ENCODE measurements around the gene SOS2. TPM values are rescaled to one million over a fixed set of nuclear protein-coding genes. Genes with fewer than 3 reads are reported as not detected.
A peak's percentile ranks its signal among the peaks of the same experiment; 100 is the strongest.

The SOS2 gene
- total RNA-seq (2022) (13.0 and 13.9 TPM in 2 replicates), Bru-seq, nascent RNA (percentile 69 among the genes with signal in this experiment), BruChase-seq, experiment 1, labeled RNA remaining after a 2-hour chase (percentile 64 among the genes with signal in this experiment), BruChase-seq, experiment 2, labeled RNA remaining after a 6-hour chase (percentile 61 among the genes with signal in this experiment)
- long read RNA-seq, full-length matches to known transcripts, result 1 of 6 reads
- long read RNA-seq, partial matches to known transcripts, result 3 of 6 reads
- long read RNA-seq, other reads (novel, unspliced or antisense), result 2 of 6 reads

DNA sequence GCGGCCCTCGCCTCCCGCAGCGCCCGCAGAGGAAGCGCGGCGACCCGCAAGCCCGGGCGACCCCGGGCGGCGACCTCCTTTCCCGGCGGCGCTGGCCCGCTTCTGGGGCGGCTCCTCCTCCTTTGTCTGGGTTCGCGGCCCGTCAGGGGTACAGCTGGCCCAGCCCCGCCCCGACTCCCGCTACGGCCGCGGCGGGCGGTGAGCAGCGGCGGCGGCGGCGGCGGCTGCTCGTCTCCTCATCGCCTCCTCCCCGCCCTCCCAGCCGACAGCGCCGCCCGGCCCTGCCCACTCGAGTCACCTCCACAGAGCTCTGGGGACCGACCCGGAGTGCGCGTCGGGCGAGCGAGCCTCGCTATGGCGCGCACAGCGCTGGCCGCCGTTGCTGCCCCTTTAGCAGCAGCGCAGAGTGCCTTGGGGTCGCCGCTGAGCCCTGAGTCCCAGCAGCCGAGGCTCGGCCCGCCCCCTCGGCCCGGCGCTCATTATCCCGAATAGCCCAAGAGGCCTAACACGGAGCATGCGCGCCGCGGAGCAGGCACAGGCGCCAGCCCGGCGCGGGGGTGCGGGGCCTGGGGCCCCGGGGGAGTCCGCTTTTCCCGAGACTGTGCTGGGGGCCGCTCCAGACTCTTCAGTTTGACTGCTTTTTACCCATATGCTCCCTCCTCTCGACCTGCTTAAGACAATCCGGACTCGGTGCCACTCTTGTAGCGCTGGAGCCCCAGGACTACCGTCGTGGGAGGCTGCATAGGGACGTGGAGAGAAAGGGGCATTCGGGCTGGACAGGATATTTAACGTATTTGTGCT is at the start of gene SOS2:
TSS of gene SOS2 (minus strand) at position 104 of the 801 bp plus-strand sequence. CDS start 295 bp downstream, outside the sequence.
- no peaks in the 10 kb centered on the region for H3K36me3 ChIP-seq (ENCODE audit: control insufficient read depth, insufficient read depth, low read length)
- Mint-ChIP-seq H3K27ac (ENCODE audit: unreplicated experiment) (peak within 1 kb of the TSS; percentile 76), H3K4me3 (ENCODE audit: unreplicated experiment) (peak within 1 kb of the TSS; percentile 87), H3K4me1 (ENCODE audit: low read depth, unreplicated experiment) (no peaks in the 10 kb centered on the region), H3K27me3 (ENCODE audit: insufficient read depth, unreplicated experiment) (no peaks in the 10 kb centered on the region), H3K9me3 (ENCODE audit: unreplicated experiment) (no peaks in the 10 kb centered on the region), H3K36me3 (ENCODE audit: insufficient read depth, unreplicated experiment) (peaks cover 5% of the 10 kb centered on the region)
- no peaks in the 10 kb centered on the region for H3K27me3 ChIP-seq (replicated peaks; ENCODE audit: control insufficient read depth, insufficient read depth, low read length)
- TF ChIP-seq, protein P1, sequence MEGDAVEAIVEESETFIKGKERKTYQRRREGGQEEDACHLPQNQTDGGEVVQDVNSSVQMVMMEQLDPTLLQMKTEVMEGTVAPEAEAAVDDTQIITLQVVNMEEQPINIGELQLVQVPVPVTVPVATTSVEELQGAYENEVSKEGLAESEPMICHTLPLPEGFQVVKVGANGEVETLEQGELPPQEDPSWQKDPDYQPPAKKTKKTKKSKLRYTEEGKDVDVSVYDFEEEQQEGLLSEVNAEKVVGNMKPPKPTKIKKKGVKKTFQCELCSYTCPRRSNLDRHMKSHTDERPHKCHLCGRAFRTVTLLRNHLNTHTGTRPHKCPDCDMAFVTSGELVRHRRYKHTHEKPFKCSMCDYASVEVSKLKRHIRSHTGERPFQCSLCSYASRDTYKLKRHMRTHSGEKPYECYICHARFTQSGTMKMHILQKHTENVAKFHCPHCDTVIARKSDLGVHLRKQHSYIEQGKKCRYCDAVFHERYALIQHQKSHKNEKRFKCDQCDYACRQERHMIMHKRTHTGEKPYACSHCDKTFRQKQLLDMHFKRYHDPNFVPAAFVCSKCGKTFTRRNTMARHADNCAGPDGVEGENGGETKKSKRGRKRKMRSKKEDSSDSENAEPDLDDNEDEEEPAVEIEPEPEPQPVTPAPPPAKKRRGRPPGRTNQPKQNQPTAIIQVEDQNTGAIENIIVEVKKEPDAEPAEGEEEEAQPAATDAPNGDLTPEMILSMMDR (IDR thresholded peaks at IDR 0.05; ENCODE audit: insufficient read depth in 1 of 2, low read depth in 1 of 2, low read length in 1 of 2, severe bottlenecking in 1 of 2, unreplicated experiment in 1 of 2), result no peak
- H3K9me3 ChIP-seq, result 0 out of 2 replicates have a peak, but pooled peaks cover 6% of the 10 kb centered on the region
- H3K4me1 ChIP-seq, result peaks cover 6% of the 10 kb centered on the region; the same call in 1 of the 2 replicates
- ChIA-PET CTCF (interaction anchor here (0.7 kb wide), 1 partner anchor 8 kb away, joined by 4 read pairs; no protein-coding TSS in a partner anchor), POLR2A (no interaction called here)
- no TSS peak for BruUV-seq (replicated peaks)
- peak within 1 kb of the TSS; percentile 76 for H3K4me3 ChIP-seq (ENCODE audit: low read depth, low read length)
- intact Hi-C loops (cut with micrococcal nuclease; ENCODE audit: unreplicated experiment), result loop anchor here (5.0 to 10.0 kb wide), 2 partner anchors 81 to 377 kb away; partner anchors contain the start of genes DMAC2L, L2HGDH and NEMF
- DNase-seq, result peak; percentile 87 to 89

DNA sequence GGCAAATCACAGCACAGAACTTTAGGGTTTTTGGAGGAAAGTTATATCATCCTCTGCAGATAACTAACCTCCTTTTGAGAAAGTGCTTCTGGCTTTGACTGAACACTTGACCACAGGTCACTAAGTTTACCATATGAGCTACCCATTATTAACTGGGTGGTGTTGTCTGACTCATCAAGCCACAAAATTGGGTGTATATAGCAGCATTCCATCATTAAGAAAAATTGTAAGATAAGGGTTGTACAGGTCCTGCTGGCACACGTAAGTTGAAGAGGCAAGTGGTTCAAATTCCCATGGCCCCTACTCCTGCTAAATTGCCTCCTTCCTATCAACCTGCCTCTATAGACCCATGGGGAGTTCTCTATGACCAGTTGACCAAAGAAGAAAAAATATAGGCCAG is 41.1 kb upstream of the SOS2 start:
- BruUV-seq (replicated peaks), result no TSS peak
- Mint-ChIP-seq H3K9me3 (ENCODE audit: unreplicated experiment) (no peaks in the 10 kb centered on the region), H3K36me3 (ENCODE audit: insufficient read depth, unreplicated experiment) (no peaks in the 10 kb centered on the region), H3K4me1 (ENCODE audit: low read depth, unreplicated experiment) (no peaks in the 10 kb centered on the region), H3K27me3 (ENCODE audit: insufficient read depth, unreplicated experiment) (no peaks in the 10 kb centered on the region), H3K27ac (ENCODE audit: unreplicated experiment) (no peak overlapping the region), H3K4me3 (ENCODE audit: unreplicated experiment) (no peak overlapping the region)
- Histone ChIP-seq H3K27me3 (replicated peaks; ENCODE audit: control insufficient read depth, insufficient read depth, low read length) (no peaks in the 10 kb centered on the region), H3K4me1 (no peaks in the 10 kb centered on the region), H3K4me3 (ENCODE audit: low read depth, low read length) (no peak overlapping the region), H3K9me3 (no peaks in the 10 kb centered on the region), H3K36me3 (ENCODE audit: control insufficient read depth, insufficient read depth, low read length) (no peaks in the 10 kb centered on the region; the same call in 1 of the 2 replicates)
- ChIA-PET POLR2A (no interaction called here), CTCF (no interaction called here)
- intact Hi-C loops (cut with micrococcal nuclease; ENCODE audit: unreplicated experiment), result no loop called here
- TF ChIP-seq, protein P1 (IDR thresholded peaks at IDR 0.05; ENCODE audit: insufficient read depth in 1 of 2, low read depth in 1 of 2, low read length in 1 of 2, severe bottlenecking in 1 of 2, unreplicated experiment in 1 of 2), result no peak
- no peak for DNase-seq

DNA sequence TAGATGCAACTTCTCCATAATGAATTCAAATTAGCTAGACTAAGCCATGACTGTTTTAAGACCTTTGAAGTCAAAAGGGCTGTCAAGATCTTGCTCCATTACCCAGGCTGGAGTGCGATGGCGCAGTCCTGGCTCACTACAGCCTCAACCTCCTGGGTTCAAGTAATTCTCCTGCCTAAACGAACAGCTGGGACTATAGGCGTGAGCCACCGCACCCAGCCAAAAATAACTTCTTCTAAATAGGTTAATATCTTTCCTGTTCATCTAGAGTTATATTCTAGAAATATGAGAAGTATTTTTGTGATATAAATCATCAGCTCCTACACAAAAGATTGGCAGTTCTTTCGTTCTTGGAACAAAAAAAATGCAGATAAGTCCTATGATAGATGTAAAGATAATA is 39.6 kb upstream of the SOS2 start:
- no peaks in the 10 kb centered on the region for H3K27me3 ChIP-seq (replicated peaks; ENCODE audit: control insufficient read depth, insufficient read depth, low read length)
- TF ChIP-seq, protein P1 (IDR thresholded peaks at IDR 0.05; ENCODE audit: insufficient read depth in 1 of 2, low read depth in 1 of 2, low read length in 1 of 2, severe bottlenecking in 1 of 2, unreplicated experiment in 1 of 2), result no peak
- H3K4me1 ChIP-seq, result no peaks in the 10 kb centered on the region
- DNase-seq, result no peak
- H3K4me3 Mint-ChIP-seq (ENCODE audit: unreplicated experiment), result no peak overlapping the region
- H3K9me3 ChIP-seq, result no peaks in the 10 kb centered on the region
- no peaks in the 10 kb centered on the region for H3K27me3 Mint-ChIP-seq (ENCODE audit: insufficient read depth, unreplicated experiment)
- ChIA-PET CTCF (no interaction called here), POLR2A (no interaction called here)
- no peaks in the 10 kb centered on the region; the same call in 1 of the 2 replicates for H3K36me3 ChIP-seq (ENCODE audit: control insufficient read depth, insufficient read depth, low read length)
- H3K27ac Mint-ChIP-seq (ENCODE audit: unreplicated experiment), result no peak overlapping the region
- no peaks in the 10 kb centered on the region for H3K36me3 Mint-ChIP-seq (ENCODE audit: insufficient read depth, unreplicated experiment)
- intact Hi-C loops (cut with micrococcal nuclease; ENCODE audit: unreplicated experiment), result no loop called here
- no peak overlapping the region for H3K4me3 ChIP-seq (ENCODE audit: low read depth, low read length)
- H3K9me3 Mint-ChIP-seq (ENCODE audit: unreplicated experiment), result no peaks in the 10 kb centered on the region
- BruUV-seq (replicated peaks), result no TSS peak
- H3K4me1 Mint-ChIP-seq (ENCODE audit: low read depth, unreplicated experiment), result no peaks in the 10 kb centered on the region

Data from Caco-2 (cell line).